Left lung (tissue), 10 donors: Measurements from ENCODE around the gene CLCA1. TPM values are rescaled to one million over a fixed set of nuclear protein-coding genes. Genes with fewer than 3 reads are reported as not detected.

Source experiments
- ATAC-seq: fragments of 200-7000 bp; cut with Tn5 transposase; one replicate; pipeline ENCODE4 v1.9.1; 2020; ENCODE audit warnings: moderate library complexity
- DNase-seq, 4 donors: peaks; one replicate each; pipeline ENCODE4 v3.0.0-alpha.2; 2013 to 2020
- H3K27ac ChIP-seq, 2 donors: fragments of 200-600 bp; sonication (generic) in 1 of 2; one replicate each; pipeline versions ENCODE4 v1.5.0 to v1.8.0; 2020 to 2021
- H3K27me3 ChIP-seq, 2 donors: fragments of 200-600 bp; sonication (generic) in 1 of 2; one replicate each; pipeline versions ENCODE4 v1.5.0 to v1.8.0; 2020 to 2021
- H3K36me3 ChIP-seq, 2 donors: fragments of 200-600 bp; sonication (generic) in 1 of 2; one replicate each; pipeline versions ENCODE4 v1.5.0 to v1.8.0; 2020 to 2021
- H3K4me1 ChIP-seq, 2 donors: fragments of 200-600 bp; one replicate each; pipeline ENCODE4 v1.8.0; 2021
- H3K4me3 ChIP-seq, 2 donors: fragments of 200-600 bp; sonication (generic) in 1 of 2; one replicate each; pipeline versions ENCODE4 v1.5.0 to v1.8.0; 2020 to 2021; ENCODE audit warnings: mild to moderate bottlenecking in 1 of 2
- H3K9me3 ChIP-seq, 2 donors: fragments of 200-600 bp; sonication (generic) in 1 of 2; one replicate each; pipeline versions ENCODE4 v1.5.0 to v1.8.0; 2020 to 2021
- CTCF ChIP-seq, 2 donors: fragments of 200-600 bp; sonication (generic) in 1 of 2; IDR thresholded peaks; one replicate each; pipeline versions ENCODE4 v1.5.0 to v1.8.0; 2021; ENCODE audit warnings: antibody characterized with exemption in 2 of 2
- intact Hi-C, 2 donors: fragments of 100-400 bp; cut with DNase I; formaldehyde crosslinking; loops; one replicate each; pipeline versions ENCODE4 v1.11.2 to v1.14.2; 2022
- polyA plus RNA-seq, 6 donors: library from polyadenylated mRNA; unstranded; fragments of 120-200 nt; gene quantifications; one replicate each; pipeline ENCODE4 v1.2.1, GENCODE V29; 2013; ENCODE audit not compliant: insufficient read length in 6 of 6
- total RNA-seq, 2 donors: library from RNA; stranded (reverse); fragmentation: NEBNext Ultra II Directional; extraction: Animal tissue kit (Norgen Biotek cat#: 25700); gene quantifications; one replicate each; pipeline ENCODE4 v1.2.1, GENCODE V29; 2021
- donor health status: DM: no; HTN: yes; CAD: no.
- donor health status: DM: no; HTN: no; CAD: no.

The CLCA1 gene
- total and polyA plus RNA-seq, 8 donors = not detected

DNA sequence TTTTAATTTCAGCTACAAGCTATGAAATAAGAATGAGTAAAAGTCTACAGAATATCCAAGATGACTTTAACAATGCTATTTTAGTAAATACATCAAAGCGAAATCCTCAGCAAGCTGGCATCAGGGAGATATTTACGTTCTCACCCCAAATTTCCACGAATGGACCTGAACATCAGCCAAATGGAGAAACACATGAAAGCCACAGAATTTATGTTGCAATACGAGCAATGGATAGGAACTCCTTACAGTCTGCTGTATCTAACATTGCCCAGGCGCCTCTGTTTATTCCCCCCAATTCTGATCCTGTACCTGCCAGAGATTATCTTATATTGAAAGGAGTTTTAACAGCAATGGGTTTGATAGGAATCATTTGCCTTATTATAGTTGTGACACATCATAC lies 13.7 kb upstream of the CLCA1 start:
- no peak for DNase-seq
- no peak for ATAC-seq
- no peak overlapping the region for H3K4me3 ChIP-seq
- H3K27me3 ChIP-seq = no peaks in the 10 kb centered on the region
- TF ChIP-seq CTCF (IDR thresholded peaks at IDR 0.05) = no peak
- no peak overlapping the region for H3K27ac ChIP-seq
- H3K36me3 ChIP-seq = no peaks in the 10 kb centered on the region
- intact Hi-C loops = no loop called here
- no peaks in the 10 kb centered on the region for H3K4me1 ChIP-seq
- no peaks in the 10 kb centered on the region for H3K9me3 ChIP-seq

- TF ChIP-seq CTCF (IDR thresholded peaks at IDR 0.05) = no peak
- Histone ChIP-seq H3K4me3 (no peak overlapping the region), H3K27me3 (no peaks in the 10 kb centered on the region), H3K9me3 (no peaks in the 10 kb centered on the region), H3K4me1 (no peaks in the 10 kb centered on the region), H3K36me3 (no peaks in the 10 kb centered on the region), H3K27ac (no peak overlapping the region)
- ATAC-seq (peak; percentile 66), DNase-seq (no peak)
- intact Hi-C loops = no loop called here
Measured at GRCh38 chr1:86460998-86461397, 7.7 kb upstream of the CLCA1 start.

GRCh38 chr1:86461482-86461881 lies 7.2 kb upstream of the CLCA1 start:
- no peaks in the 10 kb centered on the region for H3K27me3 ChIP-seq
- TF ChIP-seq CTCF (IDR thresholded peaks at IDR 0.05) = no peak
- no peak overlapping the region for H3K4me3 ChIP-seq
- no peak overlapping the region for H3K27ac ChIP-seq
- H3K9me3 ChIP-seq = no peaks in the 10 kb centered on the region
- DNase-seq (no peak), ATAC-seq (no peak)
- H3K4me1 ChIP-seq = no peaks in the 10 kb centered on the region
- intact Hi-C loops = no loop called here
- H3K36me3 ChIP-seq = no peaks in the 10 kb centered on the region

DNA sequence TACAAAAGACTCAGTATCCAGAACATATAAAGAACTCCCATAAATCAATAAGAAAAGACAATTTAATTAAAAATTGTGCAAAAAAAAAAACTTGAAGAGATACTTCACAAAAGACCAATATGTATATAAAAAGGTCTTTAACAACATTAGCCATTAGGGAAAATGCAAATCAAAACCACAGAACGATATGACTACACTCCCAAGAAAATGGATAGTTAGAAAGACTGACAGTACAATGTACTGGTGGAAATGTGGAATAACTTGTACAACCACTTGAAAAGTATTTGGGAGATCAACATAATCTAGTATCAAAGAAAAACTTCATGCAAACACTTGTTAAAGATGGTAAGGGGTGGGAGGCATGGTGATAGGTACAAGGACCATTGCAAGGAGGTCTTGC lies 3.9 kb upstream of the CLCA1 start:
- no peaks in the 10 kb centered on the region for H3K36me3 ChIP-seq
- no peak overlapping the region for H3K27ac ChIP-seq
- intact Hi-C loops = no loop called here
- H3K4me3 ChIP-seq = no peak overlapping the region
- TF ChIP-seq CTCF (IDR thresholded peaks at IDR 0.05) = no peak
- H3K9me3 ChIP-seq = no peaks in the 10 kb centered on the region
- H3K4me1 ChIP-seq = no peaks in the 10 kb centered on the region
- no peak for DNase-seq
- no peak for ATAC-seq
- no peaks in the 10 kb centered on the region for H3K27me3 ChIP-seq

DNA sequence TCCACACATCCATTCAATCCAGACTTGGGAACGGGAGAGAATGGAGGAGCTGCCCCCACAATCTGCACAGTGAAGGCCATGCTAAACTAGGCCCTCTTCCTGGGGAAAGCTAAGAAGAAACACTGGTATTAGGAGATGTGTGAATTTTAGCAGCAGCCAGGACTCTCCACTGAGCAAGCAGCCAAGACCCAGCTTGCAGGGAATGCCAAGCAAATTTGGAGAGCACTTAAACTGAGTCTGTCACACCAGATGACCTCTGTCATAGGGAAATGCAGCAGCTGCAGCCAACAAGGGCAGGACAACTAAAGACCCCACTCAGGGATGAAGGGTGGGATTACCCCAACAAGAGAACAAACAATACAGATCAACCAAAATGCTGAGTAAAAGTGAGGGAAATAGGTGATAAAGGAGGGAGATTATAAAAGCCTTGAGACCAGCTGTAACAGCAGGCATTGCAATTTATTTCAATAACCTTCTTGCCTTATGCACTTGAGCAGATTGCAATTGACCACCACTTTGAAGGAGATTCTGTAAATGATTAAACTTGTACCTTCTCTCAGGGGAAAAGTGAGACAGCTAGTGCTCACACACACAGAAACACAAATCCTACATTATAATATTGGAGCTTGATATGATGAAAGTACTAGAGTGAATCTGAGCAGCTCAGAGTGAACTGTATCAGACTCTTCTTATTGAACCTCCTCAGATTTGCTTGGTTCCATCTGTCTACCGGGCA lies 2.5 kb upstream of the CLCA1 start:
- ATAC-seq = peak; percentile 86
- Histone ChIP-seq H3K27ac (no peak overlapping the region), H3K27me3 (no peaks in the 10 kb centered on the region), H3K4me1 (no peaks in the 10 kb centered on the region), H3K4me3 (no peak overlapping the region), H3K9me3 (no peaks in the 10 kb centered on the region), H3K36me3 (no peaks in the 10 kb centered on the region)
- TF ChIP-seq CTCF (IDR thresholded peaks at IDR 0.05) = no peak
- intact Hi-C loops = no loop called here
- no peak for DNase-seq
